SU-DHL-6 (cell line): Measurements from ENCODE around the gene MAP6D1.
A peak's percentile ranks its signal among the peaks of the same experiment; 100 is the strongest.

Experiments
- H2AFZ ChIP-seq: fragments of 200-600 bp; sonication (generic); 2 replicates; pipeline ENCODE4 v1.6.1; 2014; ENCODE audit warnings: low read depth, mild to moderate bottlenecking, moderate library complexity, mixed read lengths, antibody characterized with exemption, low read length; ENCODE audit not compliant: severe bottlenecking
- H3F3A ChIP-seq: fragments of 200-600 bp; shearing (Covaris generic); 2 replicates; pipeline ENCODE4 v1.6.0; 2016; ENCODE audit warnings: antibody characterized with exemption, mild to moderate bottlenecking; ENCODE audit not compliant: insufficient read depth
- H3K27ac ChIP-seq: fragments of 200-600 bp; sonication (generic); 2 replicates; pipeline ENCODE4 v1.5.1; 2016; ENCODE audit warnings: low read depth, mild to moderate bottlenecking, low read length, moderate library complexity, mixed read lengths
- H3K27me3 ChIP-seq: fragments of 200-600 bp; sonication (generic), shearing (Covaris generic); 2 replicates; pipeline ENCODE4 v1.6.0; 2014; ENCODE audit warnings: mild to moderate bottlenecking, low read length
- H3K36me3 ChIP-seq: fragments of 200-600 bp; sonication (generic); 2 replicates; pipeline ENCODE4 v1.6.1; 2014; ENCODE audit warnings: mild to moderate bottlenecking, low read length, mixed read lengths
- H3K4me2 ChIP-seq: fragments of 300-600, 200-600 bp; shearing (Covaris generic), sonication (generic); 2 replicates; pipeline ENCODE4 v1.6.0; 2014; ENCODE audit warnings: low read length, low read depth, mild to moderate bottlenecking; ENCODE audit not compliant: poor library complexity, severe bottlenecking
- H3K4me3 ChIP-seq: fragments of 200-600 bp; sonication (generic); 2 replicates; pipeline ENCODE4 v1.5.1; 2014; ENCODE audit warnings: antibody characterized with exemption, low read length, mild to moderate bottlenecking, mixed read lengths; ENCODE audit not compliant: insufficient read depth, poor library complexity, severe bottlenecking
- H3K79me2 ChIP-seq: fragments of 200-600 bp; sonication (generic); 2 replicates; pipeline ENCODE4 v1.6.1; 2014; ENCODE audit warnings: mild to moderate bottlenecking, low read length, moderate library complexity; ENCODE audit not compliant: insufficient read depth
- H3K9ac ChIP-seq: fragments of 200-600 bp; sonication (generic); 2 replicates; pipeline ENCODE4 v1.7.0; 2014; ENCODE audit warnings: mild to moderate bottlenecking, low read length
- H3K9me2 ChIP-seq: fragments of 200-600 bp; sonication (generic); replicated peaks from 2 replicates; pipeline ENCODE4 v1.6.1; 2014; ENCODE audit warnings: low read length; ENCODE audit not compliant: insufficient read depth
- H3K9me3 ChIP-seq: fragments of 200-600 bp; sonication (generic); 2 replicates; pipeline ENCODE4 v1.6.1; 2014; ENCODE audit warnings: low read length, mixed read lengths; ENCODE audit not compliant: insufficient read depth
- H4K20me1 ChIP-seq: fragments of 200-600 bp; sonication (generic); 2 replicates; pipeline ENCODE4 v1.6.1; 2014; ENCODE audit warnings: low read depth, mild to moderate bottlenecking, antibody characterized with exemption, low read length, moderate library complexity, mixed read lengths
- CTCF ChIP-seq: fragments of 200-600 bp; sonication (generic); IDR thresholded peaks from one replicate; pipeline ENCODE4 v1.5.1; 2017; ENCODE audit warnings: antibody characterized with exemption, mild to moderate bottlenecking, low read length, moderate library complexity; ENCODE audit not compliant: insufficient read depth, poor library complexity, severe bottlenecking
- EZH2phosphoT487 ChIP-seq: fragments of 200-600 bp; sonication (generic), shearing (Covaris generic); conservative IDR thresholded peaks from 2 replicates; pipeline ENCODE4 v1.6.1; 2018; ENCODE audit warnings: mild to moderate bottlenecking, antibody characterized with exemption, low read length, moderate library complexity, mixed read lengths

Gene MAP6D1

GRCh38 chr3:183825456-183826161, at the start of gene MAP6D1:
Gene MAP6D1, minus strand, starts transcription at chr3:183825577. Its CDS starts 30 bp downstream, at chr3:183825547.
- Histone ChIP-seq H2AFZ (peak within 1 kb of the TSS; percentile 96), H4K20me1 (no peaks in the 10 kb centered on the region), H3K27ac (peak within 1 kb of the TSS; percentile 42), H3K79me2 (no peaks in the 10 kb centered on the region), H3K9me3 (no peaks in the 10 kb centered on the region), H3K9ac (peak within 1 kb of the TSS; percentile 63), H3K9me2 (no peaks in the 10 kb centered on the region), H3K27me3 (no peaks in the 10 kb centered on the region), H3K36me3 (no peaks in the 10 kb centered on the region), H3K4me2 (peak within 1 kb of the TSS; percentile 67), H3F3A (peaks cover 10% of the 10 kb centered on the region), H3K4me3 (peak within 1 kb of the TSS; percentile 59)
- TF ChIP-seq EZH2phosphoT487 (no peak), CTCF (peak; percentile 23)

- no peaks in the 10 kb centered on the region for H3F3A ChIP-seq
- H3K36me3 ChIP-seq, result no peaks in the 10 kb centered on the region
- no peaks in the 10 kb centered on the region for H3K9me3 ChIP-seq
- no peak overlapping the region for H3K9ac ChIP-seq
- H4K20me1 ChIP-seq, result no peaks in the 10 kb centered on the region
- no peaks in the 10 kb centered on the region for H3K27me3 ChIP-seq
- H3K4me2 ChIP-seq, result no peak overlapping the region
- H3K4me3 ChIP-seq, result no peak overlapping the region
- H2AFZ ChIP-seq, result no peak overlapping the region
- no peaks in the 10 kb centered on the region for H3K9me2 ChIP-seq
- peaks cover 80% of the 10 kb centered on the region for H3K79me2 ChIP-seq
- TF ChIP-seq EZH2phosphoT487 (no peak), CTCF (no peak)
- no peak overlapping the region for H3K27ac ChIP-seq
Measured at GRCh38 chr3:183873914-183874313, 48.5 kb upstream of the MAP6D1 start.

GRCh38 chr3:183871541-183871940, 46.2 kb upstream of the MAP6D1 start:
- H3K36me3 ChIP-seq, result no peaks in the 10 kb centered on the region
- TF ChIP-seq EZH2phosphoT487 (no peak), CTCF (no peak)
- no peaks in the 10 kb centered on the region for H3K9me3 ChIP-seq
- H3K9ac ChIP-seq, result no peak overlapping the region
- peaks cover 65% of the 10 kb centered on the region for H3K79me2 ChIP-seq
- H3F3A ChIP-seq, result no peaks in the 10 kb centered on the region
- H3K9me2 ChIP-seq, result no peaks in the 10 kb centered on the region
- no peak overlapping the region for H3K4me2 ChIP-seq
- no peak overlapping the region for H3K27ac ChIP-seq
- no peaks in the 10 kb centered on the region for H4K20me1 ChIP-seq
- no peak overlapping the region for H2AFZ ChIP-seq
- H3K27me3 ChIP-seq, result no peaks in the 10 kb centered on the region
- no peak overlapping the region for H3K4me3 ChIP-seq
